Fibroblast of mammary gland (primary cell): ENCODE results near the gene IKZF4.
A peak's percentile ranks its signal among the peaks of the same experiment; 100 is the strongest.

Source experiments
- DNase-seq: peaks from one replicate; pipeline ENCODE4 v3.0.0-alpha.2; 2010; ENCODE audit warnings: low read depth
- H3K4me3 ChIP-seq: 2 replicates; pipeline ENCODE4 v1.5.1; 2011; ENCODE audit warnings: low read depth, mild to moderate bottlenecking, low read length, moderate library complexity; ENCODE audit not compliant: control insufficient read depth
- TF ChIP-seq, protein P1 (sequence below): conservative IDR thresholded peaks from 2 replicates; pipeline ENCODE4 v1.5.1; 2011; ENCODE audit warnings: low read depth, low read length, inconsistent platforms; ENCODE audit not compliant: control insufficient read depth, insufficient read depth

Gene IKZF4

DNA sequence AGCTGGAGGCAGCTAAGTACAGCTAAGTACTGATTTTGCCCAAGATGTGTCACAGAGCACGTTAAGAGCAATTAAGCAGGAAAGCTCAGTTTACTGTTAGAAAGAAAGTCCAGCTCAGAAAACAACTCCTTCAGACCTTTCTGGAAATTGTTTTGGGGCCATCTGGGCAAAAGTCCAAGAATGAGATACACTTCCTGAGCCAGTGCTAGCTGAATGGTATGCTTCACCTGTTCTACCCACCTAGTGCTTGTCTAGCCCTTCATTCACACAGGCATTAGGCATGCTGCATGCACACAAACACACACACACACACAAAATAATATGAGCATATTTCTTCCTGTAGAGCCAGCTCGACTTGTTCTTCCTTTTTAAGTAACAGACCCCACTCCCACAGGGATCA, 6.6 kb upstream of the IKZF4 start:
- TF ChIP-seq, protein P1, sequence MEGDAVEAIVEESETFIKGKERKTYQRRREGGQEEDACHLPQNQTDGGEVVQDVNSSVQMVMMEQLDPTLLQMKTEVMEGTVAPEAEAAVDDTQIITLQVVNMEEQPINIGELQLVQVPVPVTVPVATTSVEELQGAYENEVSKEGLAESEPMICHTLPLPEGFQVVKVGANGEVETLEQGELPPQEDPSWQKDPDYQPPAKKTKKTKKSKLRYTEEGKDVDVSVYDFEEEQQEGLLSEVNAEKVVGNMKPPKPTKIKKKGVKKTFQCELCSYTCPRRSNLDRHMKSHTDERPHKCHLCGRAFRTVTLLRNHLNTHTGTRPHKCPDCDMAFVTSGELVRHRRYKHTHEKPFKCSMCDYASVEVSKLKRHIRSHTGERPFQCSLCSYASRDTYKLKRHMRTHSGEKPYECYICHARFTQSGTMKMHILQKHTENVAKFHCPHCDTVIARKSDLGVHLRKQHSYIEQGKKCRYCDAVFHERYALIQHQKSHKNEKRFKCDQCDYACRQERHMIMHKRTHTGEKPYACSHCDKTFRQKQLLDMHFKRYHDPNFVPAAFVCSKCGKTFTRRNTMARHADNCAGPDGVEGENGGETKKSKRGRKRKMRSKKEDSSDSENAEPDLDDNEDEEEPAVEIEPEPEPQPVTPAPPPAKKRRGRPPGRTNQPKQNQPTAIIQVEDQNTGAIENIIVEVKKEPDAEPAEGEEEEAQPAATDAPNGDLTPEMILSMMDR, result no peak
- DNase-seq, result no peak
- no peak overlapping the region for H3K4me3 ChIP-seq

DNA sequence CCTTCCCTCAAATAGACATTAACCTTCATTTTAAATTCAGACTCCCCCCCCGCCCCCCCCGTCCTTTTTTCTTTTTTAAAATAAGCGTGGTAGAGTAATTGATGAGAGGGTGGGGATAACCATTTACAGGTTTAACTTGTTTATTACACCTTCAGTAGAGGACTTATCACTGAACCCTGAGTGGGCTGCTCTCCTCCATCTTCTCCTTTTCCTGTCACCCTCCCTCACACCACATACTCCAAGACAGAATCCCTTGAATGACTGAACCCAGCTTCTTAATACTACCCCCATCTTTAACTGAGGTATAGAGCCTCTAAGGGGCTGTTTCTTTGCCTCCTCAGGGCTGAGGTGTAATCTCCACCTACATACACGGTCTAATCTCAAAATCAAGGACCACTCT, 3.7 kb upstream of the IKZF4 start:
- TF ChIP-seq, protein P1, result no peak
- H3K4me3 ChIP-seq, result no peak overlapping the region
- DNase-seq, result no peak

DNA sequence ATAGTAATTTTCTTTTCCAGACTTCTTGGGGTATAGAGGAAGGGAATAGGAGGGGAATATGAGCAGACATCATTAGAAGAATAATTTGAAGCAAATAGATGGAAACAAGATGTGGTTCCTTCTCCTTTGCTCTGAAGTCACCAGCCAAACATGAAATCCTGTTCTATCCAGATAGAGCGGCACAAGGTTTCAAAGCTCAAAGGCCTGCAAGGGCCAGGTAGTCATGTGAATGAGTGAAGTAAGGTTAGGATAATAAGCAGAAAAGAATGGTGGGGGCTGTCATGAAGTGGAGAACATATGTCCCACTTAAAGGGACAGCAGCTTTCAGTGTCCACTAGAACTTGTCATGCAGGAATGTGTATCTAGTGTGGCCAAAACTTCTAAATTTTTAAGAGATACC, 2.5 kb upstream of the IKZF4 start:
- TF ChIP-seq, protein P1, result no peak
- no peak overlapping the region for H3K4me3 ChIP-seq
- no peak for DNase-seq

DNA sequence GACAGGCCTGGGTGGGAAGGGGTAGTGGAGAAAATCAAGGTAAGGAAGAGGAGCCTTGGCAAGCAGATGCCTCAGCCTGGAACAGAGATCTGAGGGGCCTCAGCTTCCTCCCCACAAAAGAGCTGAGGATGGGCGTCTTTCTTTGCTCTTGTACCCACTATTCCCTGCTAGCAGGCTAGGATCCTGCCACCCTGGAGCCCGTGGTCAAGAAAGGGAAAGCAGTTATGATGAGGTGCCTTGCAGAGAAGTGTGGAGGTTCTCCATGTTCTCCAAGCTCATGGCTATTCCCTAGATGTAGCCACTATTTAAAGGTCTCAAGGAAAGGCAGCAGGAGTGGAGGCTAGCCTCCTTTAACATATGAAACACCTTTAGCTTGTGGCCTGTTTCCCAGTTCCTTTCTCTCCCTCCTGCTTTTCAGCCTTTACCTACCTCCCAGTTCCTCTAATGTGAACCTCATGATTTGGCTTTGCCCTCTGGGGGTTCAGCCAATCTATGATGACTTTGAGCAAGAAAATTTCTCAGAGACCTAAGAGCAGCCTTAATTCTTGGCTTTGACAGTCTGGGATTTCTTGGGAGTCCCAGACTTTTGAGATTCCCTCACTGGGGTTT, 1.1 kb downstream of the IKZF4 start:
- TF ChIP-seq, protein P1, result no peak
- no peak for DNase-seq
- H3K4me3 ChIP-seq, result no peak overlapping the region

DNA sequence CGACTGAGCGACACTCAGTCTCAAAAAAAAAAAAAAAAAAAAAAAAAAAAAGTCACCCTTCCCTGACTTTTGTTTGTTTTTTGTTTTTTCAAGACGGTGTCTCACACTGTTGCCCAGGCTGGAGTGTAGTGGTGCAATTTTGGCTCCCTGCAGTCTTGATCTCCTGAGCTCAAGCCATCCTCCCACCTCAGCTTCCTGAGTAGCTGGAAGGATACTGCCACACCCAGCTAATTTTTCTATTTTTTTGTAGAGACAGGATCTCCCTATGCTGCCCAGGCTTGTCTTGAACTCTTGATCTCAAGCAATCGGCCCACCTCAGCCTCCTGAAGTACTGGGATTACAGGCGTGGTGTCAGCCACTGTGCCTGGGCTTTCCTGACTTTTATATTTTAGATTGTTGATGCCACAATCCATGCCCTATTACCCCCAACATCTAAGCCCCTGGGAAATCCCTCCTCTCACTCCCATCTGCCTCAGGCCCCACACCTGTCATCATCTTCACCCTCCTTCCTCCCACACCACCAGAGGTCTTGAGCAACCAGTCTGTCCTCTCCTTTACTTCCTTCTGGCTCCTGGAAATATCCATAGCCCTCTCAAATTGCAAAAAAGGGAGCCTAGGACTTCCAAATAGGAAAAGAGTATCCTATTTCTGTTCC, 7.8 kb downstream of the IKZF4 start:
- no peak for DNase-seq
- no peak overlapping the region for H3K4me3 ChIP-seq
- TF ChIP-seq, protein P1, result no peak

DNA sequence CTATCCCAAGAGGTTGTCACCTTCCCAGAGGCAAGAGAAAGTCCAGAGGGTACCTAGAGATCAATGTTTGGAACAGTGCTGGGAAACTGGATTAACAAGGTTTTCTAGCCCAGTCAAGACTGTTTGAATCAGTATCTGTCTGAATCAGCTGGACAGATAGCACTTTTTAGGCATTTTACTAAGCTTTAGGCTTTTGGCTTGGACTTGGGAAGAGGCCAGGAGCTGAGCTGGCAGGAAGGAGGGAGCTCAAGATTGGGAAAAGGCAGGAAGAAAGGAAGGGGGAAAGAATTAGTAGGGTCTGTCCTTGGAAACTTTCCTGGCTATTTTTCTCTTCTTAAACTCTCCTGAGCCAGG, 8.3 kb downstream of the IKZF4 start:
- DNase-seq, result peak; percentile 74
- no peak overlapping the region for H3K4me3 ChIP-seq
- TF ChIP-seq, protein P1, result no peak
